GM08714 (cell line): Measurements from ENCODE around the gene CCSER1.
"Not testable (repeated sequence)": the region's sequence is repeated elsewhere in the genome, so short reads cannot be mapped to it uniquely, and the experiment has no call there.

ENCODE experiments used
- H3K4me3 ChIP-seq: fragments of 200-500 bp; sonication (Bioruptor generic); 2 replicates; pipeline ENCODE4 v1.5.1; 2014; ENCODE audit warnings: mild to moderate bottlenecking, low read length, inconsistent platforms
- ZNF274 ChIP-seq: IDR thresholded peaks from 2 replicates; pipeline ENCODE4 v1.6.1; 2012; ENCODE audit warnings: mild to moderate bottlenecking, low read depth, low read length

The CCSER1 gene

GRCh38 chr4:90245837-90246236 lies 118.6 kb downstream of the CCSER1 start:
- TF ChIP-seq ZNF274 = no peak
- no peak overlapping the region for H3K4me3 ChIP-seq

DNA sequence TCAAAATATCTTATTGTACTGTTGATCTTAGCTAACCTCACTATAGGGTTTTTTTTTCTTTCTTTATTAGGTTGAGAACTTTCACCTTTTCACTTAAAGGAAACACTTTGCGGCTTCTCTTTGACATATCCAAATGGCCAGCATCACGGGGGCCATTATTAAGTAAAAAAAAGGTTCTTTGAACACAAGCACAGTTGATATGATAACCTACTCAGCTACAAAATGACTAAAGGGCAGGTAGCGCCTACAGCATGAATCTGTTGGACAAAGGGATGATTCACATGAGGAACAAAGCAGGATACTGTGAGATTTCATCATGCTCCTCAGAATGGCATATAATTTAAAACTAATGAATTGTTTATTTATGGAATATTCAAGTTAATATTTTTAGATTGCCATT lies 119.6 kb downstream of the CCSER1 start:
- H3K4me3 ChIP-seq = no peak overlapping the region
- no peak for TF ChIP-seq ZNF274

GRCh38 chr4:90254357-90254756 lies 127.2 kb downstream of the CCSER1 start:
- H3K4me3 ChIP-seq = no peak overlapping the region
- TF ChIP-seq ZNF274 = no peak

DNA sequence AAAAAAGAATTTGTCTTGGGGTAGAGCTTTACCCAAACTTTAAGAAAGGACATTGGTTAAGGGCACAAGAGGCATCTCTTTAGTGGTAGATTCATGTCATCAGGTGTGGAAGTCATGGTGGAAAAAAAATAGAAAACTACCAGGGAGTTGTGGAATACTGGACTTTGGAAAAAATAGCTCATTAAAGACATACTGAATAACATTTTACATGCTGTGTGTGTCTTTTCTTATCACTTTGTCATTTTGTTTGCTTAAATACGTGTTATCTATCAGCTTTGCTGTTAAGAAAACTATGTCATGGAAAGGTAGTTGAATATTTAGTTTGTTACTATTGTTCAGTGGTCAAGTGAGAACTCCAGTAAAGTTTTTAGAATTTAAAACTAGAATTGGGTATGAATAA lies 147.0 kb downstream of the CCSER1 start:
- H3K4me3 ChIP-seq = no peak overlapping the region
- no peak for TF ChIP-seq ZNF274

GRCh38 chr4:90280954-90281353 lies 153.8 kb downstream of the CCSER1 start:
- no peak overlapping the region for H3K4me3 ChIP-seq
- no peak for TF ChIP-seq ZNF274

GRCh38 chr4:90281541-90282355 lies 154.6 kb downstream of the CCSER1 start:
- no peak overlapping the region for H3K4me3 ChIP-seq
- TF ChIP-seq ZNF274 = no peak

DNA sequence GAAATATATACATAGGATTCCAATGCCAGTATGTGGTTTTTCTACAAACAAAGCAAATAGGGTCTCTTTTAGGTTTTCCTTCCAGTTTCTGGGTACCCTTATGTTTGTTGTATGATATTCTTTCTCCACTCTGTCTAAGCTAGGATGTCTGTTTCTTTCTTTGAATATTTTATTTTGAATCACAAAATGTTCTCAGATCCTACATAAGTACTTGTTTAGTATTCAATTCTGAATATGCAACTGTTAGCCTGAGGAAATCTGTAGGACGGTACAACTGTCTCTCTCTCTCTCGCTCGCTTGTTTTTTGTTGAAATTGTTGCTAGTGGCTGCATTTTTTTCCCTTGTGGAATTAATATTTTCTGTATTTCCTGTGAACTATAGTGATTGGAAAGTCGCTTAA lies 163.2 kb downstream of the CCSER1 start:
- H3K4me3 ChIP-seq = no peak overlapping the region
- TF ChIP-seq ZNF274 = no peak

- H3K4me3 ChIP-seq = no peak overlapping the region
- TF ChIP-seq ZNF274 = no peak
These were observed 165.2 kb downstream of the CCSER1 start for GRCh38 chr4:90292438-90292837.

DNA sequence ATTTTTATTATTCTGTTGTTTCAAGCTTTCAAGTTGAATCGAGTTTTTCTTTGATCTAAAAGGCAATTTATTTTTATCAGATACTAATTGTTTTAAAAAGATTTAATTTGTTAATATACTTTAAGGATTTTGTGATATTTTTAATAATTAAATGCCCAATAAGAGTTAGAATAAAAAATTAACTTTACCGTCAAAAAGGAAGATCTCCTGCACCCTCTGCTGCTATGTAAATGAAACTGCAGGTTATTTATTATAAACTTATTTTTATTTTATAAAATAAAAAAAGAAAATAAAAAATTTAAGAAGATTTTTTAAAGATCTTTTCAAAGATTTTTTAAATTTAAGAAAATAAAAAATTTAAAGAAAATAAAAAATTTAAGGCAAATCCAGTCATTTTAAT lies 166.1 kb downstream of the CCSER1 start:
- TF ChIP-seq ZNF274 = no peak
- no peak overlapping the region for H3K4me3 ChIP-seq

DNA sequence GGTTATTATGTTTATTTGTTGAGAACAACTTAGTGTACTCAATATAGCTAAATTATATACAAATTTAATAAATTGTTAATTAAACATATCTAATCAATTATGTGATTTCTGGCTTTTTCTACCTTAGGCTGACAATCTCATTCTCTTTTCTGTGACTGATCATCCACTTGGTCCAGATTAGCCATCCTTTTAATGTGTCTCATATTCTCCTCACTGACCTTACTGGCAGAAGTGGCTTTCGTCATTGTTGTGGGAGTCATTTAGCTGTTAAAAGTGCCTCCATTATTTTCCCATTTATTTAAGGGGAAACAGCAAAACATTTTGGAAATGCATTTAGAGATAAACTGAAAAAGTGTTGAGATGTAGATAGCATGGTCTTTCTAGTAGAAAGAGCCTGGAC lies 172.2 kb downstream of the CCSER1 start:
- no peak for TF ChIP-seq ZNF274
- H3K4me3 ChIP-seq = no peak overlapping the region

GRCh38 chr4:90306810-90307209 lies 179.6 kb downstream of the CCSER1 start:
- TF ChIP-seq ZNF274 = no peak

GRCh38 chr4:90317140-90317539 lies 189.9 kb downstream of the CCSER1 start:
- H3K4me3 ChIP-seq = not testable (repeated sequence)

More at GRCh38 chr4:90306810-90307209, 179.6 kb downstream of the CCSER1 start:
- no peak overlapping the region for H3K4me3 ChIP-seq

DNA sequence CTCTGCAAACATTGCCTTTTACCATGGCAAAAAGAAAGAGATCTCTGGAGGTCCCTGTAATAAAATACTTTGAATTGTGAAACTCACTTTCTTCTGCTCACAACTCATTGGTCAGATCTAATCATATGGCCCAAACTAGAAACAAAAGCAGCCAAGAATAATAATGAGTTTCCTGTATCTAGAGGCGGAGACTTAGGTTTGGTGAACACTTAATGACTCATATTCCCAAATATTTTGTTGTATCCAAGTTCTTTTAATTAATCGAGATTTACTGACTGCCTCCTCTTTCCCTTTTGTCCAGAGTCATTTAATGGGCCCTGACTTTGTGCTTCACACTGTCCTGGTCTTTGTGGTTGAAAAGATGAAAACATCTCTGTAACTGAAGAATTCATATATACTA lies 190.6 kb downstream of the CCSER1 start:
- H3K4me3 ChIP-seq = no peak overlapping the region
- TF ChIP-seq ZNF274 = no peak

DNA sequence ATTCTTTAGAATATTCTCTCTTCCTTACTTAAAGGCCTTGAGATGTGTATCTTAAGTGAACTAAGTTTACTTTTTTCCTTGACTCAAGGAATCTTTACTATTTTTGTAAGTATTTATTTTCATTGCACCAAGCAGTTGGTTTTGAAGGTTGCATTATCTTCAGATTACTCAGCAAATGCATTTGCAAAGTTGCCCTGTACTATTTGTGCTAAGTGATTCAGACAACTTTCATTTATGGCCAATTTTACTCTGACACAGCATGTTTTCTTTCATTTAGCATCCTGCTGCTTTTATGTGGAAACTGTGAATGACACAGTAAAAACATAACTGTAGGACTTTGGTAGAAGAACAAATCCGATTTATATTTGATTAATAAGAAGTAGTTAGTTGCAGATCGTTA lies 191.0 kb downstream of the CCSER1 start:
- TF ChIP-seq ZNF274 = no peak
- no peak overlapping the region for H3K4me3 ChIP-seq

DNA sequence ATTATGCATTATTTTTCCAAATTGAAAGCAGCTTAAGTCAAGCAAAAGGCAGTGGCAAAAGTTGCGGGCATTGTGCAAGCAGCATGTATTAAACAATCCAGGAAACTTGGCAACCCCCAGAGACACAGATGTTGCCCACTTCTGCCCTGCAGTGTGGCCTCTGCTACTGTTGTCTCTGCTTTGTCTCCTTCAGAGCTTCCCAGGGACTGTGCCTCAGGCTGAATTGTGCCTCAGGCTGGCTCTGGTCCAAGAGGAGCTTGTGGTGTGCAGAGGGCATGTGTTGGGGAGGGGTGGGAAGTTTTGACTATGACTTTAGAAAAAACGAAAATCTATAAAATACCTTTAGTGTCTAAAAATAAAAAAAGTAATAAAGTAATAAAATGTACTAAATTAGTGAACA lies 201.4 kb downstream of the CCSER1 start:
- TF ChIP-seq ZNF274 = no peak
- no peak overlapping the region for H3K4me3 ChIP-seq

GRCh38 chr4:90330546-90330945 lies 203.4 kb downstream of the CCSER1 start:
- TF ChIP-seq ZNF274 = no peak
- no peak overlapping the region for H3K4me3 ChIP-seq

- TF ChIP-seq ZNF274 = no peak
These were observed 218.5 kb downstream of the CCSER1 start for GRCh38 chr4:90345549-90346215.

More at GRCh38 chr4:90345549-90346215, 218.5 kb downstream of the CCSER1 start:
- no peak overlapping the region for H3K4me3 ChIP-seq
